22Rv1 (cell line): Measurements from ENCODE around the gene SLC25A53.

Experiments
- ZFX ChIP-seq: fragments of 450-650 bp; IDR thresholded peaks from 2 replicates; pipeline ENCODE4 v1.6.1; 2017; ENCODE audit warnings: antibody characterized with exemption, borderline replicate concordance
- TF ChIP-seq, protein P1 (sequence below): fragments of 450-650 bp; IDR thresholded peaks from 2 replicates; pipeline ENCODE4 v1.5.1; 2017; ENCODE audit warnings: mild to moderate bottlenecking

DNA sequence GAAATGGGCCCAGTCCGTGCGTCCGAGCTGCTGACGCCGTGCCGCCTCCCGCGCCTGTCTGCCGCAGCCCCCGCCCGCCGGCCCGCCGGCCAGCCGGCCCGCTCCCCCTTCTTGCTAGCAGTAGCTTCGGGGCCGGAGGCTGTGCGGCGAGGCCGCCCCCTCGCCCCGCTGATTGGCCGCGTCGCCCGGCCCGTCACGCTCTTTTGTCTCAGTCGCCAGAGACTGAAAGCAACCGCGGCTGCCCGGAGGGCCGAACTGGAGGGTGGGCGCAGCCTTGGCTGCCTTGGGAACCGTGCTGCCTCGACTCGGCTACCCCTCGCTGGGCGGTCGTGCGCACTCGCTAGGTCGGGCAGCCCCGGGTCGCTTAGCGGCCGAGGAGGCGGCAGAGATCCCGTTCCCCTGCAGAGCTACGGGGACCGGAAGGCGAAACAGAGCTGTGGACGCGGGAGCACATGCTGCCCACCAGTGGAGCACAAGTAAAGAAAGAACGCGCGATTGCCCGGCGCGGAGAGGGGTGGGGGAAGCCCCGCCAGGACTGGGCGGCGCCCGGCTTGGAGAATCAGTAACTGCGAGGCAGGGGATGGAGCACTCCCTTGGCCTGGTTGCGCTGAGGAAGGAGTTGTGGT, 44.4 kb downstream of the SLC25A53 start, which contains the start of gene ZCCHC18:
- TF ChIP-seq, protein P1, sequence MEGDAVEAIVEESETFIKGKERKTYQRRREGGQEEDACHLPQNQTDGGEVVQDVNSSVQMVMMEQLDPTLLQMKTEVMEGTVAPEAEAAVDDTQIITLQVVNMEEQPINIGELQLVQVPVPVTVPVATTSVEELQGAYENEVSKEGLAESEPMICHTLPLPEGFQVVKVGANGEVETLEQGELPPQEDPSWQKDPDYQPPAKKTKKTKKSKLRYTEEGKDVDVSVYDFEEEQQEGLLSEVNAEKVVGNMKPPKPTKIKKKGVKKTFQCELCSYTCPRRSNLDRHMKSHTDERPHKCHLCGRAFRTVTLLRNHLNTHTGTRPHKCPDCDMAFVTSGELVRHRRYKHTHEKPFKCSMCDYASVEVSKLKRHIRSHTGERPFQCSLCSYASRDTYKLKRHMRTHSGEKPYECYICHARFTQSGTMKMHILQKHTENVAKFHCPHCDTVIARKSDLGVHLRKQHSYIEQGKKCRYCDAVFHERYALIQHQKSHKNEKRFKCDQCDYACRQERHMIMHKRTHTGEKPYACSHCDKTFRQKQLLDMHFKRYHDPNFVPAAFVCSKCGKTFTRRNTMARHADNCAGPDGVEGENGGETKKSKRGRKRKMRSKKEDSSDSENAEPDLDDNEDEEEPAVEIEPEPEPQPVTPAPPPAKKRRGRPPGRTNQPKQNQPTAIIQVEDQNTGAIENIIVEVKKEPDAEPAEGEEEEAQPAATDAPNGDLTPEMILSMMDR, result no peak
- no peak for TF ChIP-seq ZFX
